NOMO-1 (cell line): ENCODE data around the gene ADRM1.

ENCODE experiments used
- DNase-seq, 2 experiments: peaks; one replicate each; lab custom pipeline; 2025; ENCODE audit not compliant: unreplicated experiment in 2 of 2; lab: John Stamatoyannopoulos, UW

The ADRM1 gene

DNA sequence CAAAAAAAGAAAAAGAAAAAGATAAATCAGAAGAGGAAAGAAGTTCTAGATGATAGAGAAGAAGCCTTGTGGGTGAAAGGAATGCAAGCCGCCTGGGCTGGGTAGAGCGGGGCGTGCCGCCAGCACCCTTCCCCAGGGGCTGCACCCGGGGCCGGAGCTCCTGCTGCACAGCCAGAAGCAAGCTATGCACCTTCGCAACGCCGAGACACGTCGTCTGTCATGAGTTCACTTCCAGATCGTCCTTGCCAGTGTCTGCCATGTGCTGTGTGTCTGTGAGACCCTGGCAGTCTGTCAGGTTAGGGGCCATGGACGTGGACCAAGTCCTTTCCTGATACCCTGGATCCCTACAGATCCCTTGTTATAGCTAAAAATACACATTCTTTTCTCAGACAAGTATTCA, 25.5 kb upstream of the ADRM1 start:
- DNase-seq: no peak

GRCh38 chr20:62280303-62280702, 22.5 kb upstream of the ADRM1 start:
- no peak for DNase-seq

DNA sequence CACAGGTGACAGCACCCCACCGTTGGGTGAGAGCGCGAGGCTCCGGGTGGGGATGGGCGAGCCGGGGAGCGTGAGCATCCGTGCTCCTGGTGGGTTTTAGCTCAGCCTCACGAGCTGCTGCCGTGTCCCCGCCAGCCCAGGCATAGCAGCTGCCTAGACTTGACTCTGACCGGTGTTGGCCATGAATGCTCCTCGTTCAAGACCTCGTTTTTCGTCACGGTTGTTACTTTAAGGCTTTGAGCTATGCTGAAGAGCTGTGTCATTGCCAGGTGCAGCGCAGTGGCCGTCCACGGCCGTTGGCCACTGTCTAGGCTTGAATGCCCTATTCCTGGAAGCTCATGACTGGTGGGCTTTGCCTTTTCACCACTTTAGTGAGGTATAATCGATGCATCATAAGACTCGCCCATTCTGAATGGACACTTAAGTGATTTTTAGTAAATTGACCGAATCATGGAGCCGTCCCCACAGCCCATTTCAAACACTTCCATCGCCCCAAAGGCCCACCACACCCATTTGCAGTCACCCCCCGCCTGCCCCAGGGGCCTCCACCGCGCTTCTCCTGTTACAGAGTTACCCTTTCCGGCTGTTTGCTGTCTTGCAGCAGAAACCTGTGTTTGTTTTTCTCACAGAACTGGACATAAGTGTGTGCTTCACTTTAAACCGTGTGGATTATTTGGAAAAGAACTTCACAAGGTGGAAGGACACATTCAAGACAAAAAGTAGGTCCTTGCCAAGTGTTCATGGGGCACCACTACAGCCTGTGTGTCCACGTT, 21.4 kb upstream of the ADRM1 start:
- no peak for DNase-seq

- no peak for DNase-seq
Measured at GRCh38 chr20:62282103-62282502, 20.7 kb upstream of the ADRM1 start.

DNA sequence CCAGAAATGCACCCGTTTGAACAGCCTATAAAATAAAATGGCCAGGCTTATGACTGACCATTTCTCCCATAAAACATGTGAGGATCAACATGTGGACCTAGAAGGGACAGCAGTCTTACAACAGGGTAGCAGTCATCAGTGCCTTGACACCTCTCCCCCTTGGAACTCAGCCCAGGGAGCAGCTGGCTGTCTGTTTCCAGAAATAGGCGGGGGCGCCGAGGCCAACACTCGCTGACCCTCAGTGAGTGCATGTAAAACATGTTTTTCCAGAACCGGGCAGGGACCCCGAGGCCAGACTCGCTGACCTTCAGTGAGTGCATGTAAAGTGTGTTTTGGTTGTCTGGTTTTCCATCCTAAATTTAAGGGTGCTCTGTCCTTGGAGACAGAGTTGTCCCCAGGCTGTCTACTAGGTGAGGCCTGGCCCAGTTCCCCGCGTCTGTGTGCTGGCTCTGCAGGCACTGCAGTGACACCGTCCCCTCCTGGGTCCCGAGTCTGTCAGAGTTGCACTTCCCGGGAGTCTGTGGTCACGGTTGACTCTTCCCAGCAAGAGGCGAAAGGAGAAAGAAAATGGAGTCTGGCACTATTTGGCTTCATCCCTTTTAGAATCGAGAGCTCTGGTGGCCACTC, 19.8 kb upstream of the ADRM1 start:
- DNase-seq: no peak

DNA sequence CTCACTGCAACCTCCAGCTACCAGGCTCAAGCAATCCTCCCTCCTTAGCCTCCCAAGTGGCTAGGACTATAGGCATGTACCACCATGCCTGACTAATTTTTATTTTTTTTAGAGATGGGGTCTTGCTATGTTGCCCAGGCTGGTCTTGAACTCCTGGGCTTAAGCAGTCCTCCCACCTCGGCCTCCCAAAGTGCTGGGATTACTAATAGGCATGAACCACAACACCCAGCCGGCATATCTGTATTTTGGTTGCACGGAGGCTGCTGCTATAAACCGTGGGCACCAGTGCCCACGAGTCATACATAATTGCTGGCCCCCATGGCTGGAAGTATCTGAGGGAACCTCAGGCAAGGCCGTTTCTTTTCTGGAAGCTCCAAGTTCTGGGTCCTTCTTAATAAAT, 18.3 kb upstream of the ADRM1 start:
- DNase-seq: no peak

GRCh38 chr20:62285151-62285550, 17.6 kb upstream of the ADRM1 start:
- no peak for DNase-seq

DNA sequence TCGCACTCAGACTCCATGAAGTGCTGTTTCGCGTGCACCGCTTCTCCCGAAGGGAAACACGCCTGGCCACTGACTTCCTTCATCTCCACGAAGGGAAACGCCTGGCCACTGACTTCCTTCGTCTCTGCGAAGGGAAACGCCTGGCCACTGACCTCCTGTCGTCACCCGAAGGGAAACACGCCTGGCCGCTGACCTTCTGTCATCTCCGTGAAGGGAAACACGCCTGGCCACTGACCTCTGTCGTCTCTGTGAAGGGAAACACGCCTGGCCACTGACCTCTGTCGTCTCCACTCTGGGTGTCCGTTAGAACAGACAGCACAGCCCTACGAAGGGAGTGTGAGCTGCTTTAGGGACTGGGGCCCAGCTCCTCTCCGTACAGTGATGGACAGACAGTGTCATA, 17.1 kb upstream of the ADRM1 start:
- no peak for DNase-seq

DNA sequence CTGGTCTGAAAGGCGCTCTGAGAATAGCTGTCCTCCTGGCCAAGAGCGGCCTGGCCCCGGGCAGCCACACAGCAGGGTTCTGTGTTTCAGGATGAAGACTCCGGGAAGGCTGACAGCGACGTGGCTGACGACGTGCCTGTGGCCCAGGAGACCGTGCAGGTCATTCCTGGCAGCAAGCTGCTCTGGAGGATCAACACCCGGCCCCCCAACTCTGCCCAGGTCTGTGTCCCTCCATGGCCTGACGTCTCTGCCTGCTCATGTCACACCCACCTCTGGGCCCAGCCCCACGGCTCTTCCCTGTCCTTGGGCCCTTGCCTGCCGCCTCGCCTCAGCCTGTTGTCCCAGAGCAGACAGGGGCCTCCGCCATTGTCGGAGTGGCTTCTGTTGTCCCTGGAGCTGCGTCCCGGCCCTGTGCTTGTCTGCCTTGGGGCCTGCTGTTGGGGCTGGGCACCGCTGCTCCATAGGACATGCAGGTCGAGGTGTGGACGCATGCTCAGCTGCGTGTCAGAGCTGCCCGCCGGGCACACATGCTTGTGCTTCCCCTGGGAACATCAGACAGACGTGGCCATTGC, 16.2 kb upstream of the ADRM1 start:
- DNase-seq: no peak

DNA sequence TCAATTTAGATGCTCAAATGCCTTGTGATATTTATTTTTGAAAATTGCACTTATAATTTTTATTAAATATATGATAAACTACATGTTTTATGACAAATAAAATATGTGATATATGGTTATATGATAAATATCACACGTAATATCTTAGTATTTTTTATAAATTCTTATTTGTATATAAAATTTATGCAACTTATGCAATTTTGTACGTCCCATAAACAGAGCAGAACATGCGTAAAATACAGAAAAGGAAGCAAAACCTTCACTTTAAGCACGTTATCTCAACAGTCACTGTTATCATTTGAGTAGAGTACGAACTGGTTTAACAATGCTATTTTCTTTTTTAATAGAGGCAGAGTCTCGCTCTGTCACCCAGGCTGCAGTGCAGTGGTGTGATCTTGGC, 15.7 kb upstream of the ADRM1 start:
- DNase-seq: no peak

DNA sequence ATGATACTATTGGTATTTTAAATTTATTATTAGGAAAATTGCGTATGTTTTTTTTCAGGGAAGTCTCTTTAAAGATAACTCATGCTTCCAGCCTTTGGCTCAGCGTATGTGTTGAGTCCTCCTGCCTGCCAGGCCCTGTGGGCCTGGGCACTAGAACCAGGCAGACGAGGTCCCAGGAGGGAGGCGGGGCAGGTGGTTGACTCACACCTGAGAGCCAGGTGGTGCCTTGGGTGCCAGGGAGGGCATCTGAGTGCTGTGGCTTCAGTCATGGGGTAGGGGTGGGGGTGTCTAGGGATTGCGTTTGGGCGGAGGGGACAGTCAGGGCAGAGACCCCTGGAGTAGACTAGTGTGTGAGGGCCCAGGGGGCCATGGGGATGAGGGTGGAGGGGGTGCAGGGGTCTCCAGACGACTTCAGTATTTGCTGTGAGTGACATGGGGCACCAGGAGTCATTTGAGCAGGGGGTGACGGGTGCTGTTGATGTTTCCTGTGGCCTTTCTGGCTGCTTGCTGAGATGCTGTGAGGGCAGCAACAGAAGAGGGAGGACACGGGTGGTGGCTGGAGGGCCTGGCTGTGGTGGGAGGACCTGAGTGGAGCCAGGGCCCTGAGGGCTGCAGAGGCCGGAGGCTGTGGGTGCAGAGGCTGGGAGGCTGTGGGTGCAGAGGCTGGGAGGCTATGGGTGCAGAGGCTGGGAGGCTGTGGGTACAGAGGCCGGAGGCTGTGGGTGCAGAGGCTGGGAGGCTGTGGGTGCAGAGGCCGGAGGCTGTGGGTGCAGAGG, 14.8 kb upstream of the ADRM1 start:
- DNase-seq: no peak

DNA sequence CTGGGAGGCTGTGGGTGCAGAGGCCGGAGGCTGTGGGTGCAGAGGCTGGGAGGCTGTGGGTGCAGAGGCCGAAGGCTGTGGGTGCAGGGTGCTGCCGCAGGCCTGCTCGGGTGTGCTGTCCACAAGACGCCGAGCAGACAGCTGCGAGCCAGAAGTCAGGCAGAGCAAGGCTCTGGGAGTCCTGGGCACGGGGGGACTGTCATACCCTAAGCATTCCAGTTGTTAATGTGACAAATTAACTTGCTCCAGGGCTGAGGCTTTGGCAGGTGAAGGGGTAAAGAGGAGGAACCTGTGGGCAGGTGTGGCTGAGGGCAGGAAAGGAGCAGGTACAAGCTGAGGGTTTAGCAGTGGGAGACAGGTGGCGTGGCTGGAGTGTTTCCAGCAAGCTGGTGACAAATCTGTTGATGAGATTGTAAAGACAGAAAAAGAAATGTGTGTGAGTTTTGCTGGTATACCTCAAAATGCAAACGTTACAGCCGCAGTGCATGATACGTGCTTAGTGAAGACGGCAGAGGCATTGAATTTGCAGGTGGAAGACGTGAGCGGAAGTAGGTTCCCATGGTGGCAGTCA, 14.2 kb upstream of the ADRM1 start:
- no peak for DNase-seq

DNA sequence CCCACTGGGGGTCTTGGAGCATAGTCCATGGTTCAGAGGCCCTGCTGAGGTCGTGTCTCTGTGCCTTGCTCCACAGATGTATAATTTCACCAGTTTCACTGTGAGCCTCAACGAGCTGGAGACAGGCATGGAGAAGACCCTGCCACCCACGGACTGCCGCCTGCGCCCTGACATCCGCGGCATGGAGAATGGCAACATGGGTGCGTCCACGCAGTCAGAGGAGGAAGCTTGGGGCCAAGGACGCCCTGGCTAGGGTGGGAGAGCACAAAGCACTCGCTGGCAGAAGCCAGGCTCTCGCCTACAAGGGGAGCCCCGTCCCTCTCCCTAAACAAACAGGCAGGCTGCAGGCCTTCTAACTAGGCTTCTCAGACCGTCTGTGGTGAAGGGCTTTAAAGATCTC, 13.7 kb upstream of the ADRM1 start:
- DNase-seq: no peak

DNA sequence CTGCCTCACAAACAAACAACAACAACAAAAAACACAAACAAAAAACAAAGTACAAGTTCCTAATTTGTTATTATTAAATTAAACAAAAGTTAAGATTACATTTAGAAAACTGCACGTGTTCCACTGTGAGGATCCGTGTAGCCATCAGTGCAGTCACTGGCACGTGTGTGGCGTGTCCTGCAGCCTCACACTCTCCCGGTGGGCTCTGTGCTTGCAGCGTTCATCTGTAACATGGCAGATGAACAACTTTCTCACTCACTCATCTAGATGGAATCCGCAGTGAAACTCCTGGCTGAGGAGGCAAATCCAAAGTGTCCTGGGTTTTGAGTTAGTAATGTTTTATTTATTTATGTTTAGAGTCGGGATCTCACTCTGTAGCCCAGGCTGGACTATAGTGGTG, 12.9 kb upstream of the ADRM1 start:
- DNase-seq: no peak

- DNase-seq: no peak
Measured at GRCh38 chr20:62291251-62292066, 11.3 kb upstream of the ADRM1 start.

DNA sequence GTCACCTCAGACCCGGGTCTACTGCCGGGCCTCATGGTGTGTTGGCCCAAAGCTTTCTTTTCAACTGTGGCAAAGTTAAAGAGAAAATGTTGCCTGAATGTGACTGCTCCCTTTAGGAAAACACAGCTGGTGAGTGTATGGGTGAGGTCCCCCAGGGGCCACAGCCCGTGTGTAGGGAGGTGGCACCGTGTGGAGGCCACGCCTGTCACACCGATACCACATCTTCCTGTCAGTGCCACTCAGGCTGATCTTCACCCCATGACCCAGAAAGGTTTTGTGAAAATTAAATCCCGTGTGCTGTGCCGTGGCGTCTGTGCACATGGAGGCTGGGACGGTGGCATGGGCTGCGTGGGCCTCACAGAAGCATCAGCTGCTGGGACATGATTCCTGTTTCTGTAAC, 10.7 kb upstream of the ADRM1 start:
- DNase-seq: no peak

DNA sequence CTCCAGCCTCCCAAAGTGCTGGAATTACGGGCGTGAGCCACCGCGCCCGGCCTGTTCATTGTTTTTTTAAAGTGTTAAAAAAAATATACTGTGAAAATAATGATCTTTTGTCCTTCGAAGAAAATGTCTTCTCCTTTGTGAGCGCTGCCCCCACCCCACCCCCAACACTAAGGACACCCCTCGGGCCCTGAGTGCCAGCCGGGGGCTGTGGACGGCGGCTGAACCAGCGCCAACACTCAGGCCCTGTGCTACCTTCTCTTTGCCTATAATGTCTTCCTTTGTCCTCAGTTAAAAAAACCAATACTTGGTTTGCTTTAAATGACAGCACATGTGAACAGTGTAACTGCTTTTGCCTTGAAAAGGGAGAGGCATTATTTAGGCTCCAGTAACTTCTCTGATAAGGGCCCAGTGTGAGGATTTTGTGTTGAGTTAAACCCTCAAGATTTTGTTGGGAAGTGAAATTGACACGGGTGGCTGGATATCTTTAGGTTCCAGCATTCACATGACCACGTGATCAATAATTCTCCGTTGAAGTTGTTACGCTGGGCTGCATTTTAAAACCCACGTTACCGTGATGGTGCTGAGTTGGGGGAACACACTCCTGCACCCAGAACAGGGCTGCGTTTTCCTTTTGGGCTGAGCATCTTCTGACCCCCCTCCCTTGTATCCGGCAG, 9.5 kb upstream of the ADRM1 start:
- DNase-seq: no peak

DNA sequence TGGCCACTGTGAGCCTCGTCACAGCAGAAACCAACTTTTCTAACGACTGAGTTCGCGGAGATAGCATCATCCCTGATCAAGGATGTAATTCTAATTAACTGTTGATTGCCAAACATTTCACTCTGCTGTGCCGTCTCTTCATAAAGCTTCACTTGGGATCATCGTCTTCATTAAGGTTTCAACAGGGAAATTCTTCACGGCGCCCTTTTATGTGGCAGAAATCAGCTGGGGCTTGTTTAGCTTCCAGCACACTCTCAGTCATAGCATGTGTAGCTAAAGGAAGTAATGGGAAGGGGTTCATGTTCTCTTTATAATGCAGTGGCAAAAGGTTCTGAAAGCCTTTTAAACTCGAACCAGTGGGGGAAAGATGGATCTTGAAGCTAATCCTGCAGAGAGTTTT, 8.9 kb upstream of the ADRM1 start:
- no peak for DNase-seq

DNA sequence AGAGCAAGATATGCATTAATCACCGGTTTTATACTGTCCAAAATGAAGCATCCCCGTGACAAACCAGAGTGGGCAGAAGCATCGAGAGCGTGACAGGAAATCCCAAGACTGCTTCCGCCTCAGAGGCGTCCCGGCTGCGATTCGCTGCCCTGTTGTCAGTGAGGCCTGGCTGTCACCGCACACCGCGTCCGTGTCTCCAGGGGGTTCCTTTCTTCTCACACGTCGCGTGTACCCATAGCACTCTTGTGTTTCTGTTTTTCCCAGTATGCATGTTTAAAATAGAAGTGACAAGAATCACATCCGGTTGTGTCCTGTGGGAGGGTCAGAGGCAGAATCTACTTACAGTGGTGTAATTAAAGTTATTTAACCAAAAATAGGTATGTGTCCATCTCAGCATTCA, 8.3 kb upstream of the ADRM1 start:
- no peak for DNase-seq
